Fibroblast of lung (primary cell): ENCODE data around the gene ZNF860.
"Not testable (repeated sequence)": the region's sequence is repeated elsewhere in the genome, so short reads cannot be mapped to it uniquely, and the experiment has no call there.

Source experiments
- CTCF ChIP-seq, 2 donors: IDR thresholded peaks in 1 of 2; conservative IDR thresholded peaks in 1 of 2; 1 replicate in 1 of 2; 2 replicates in 1 of 2; pipeline ENCODE4 v1.5.1; 2011 to 2012; ENCODE audit warnings: low read length in 2 of 2, control low read depth in 1 of 2, inconsistent platforms in 1 of 2, low read depth in 1 of 2, mild to moderate bottlenecking in 1 of 2
- EZH2 ChIP-seq: IDR thresholded peaks from 2 replicates; pipeline ENCODE4 v1.5.1; 2012; ENCODE audit warnings: low read length, control low read depth, mild to moderate bottlenecking; ENCODE audit errors: missing control alignments

DNA sequence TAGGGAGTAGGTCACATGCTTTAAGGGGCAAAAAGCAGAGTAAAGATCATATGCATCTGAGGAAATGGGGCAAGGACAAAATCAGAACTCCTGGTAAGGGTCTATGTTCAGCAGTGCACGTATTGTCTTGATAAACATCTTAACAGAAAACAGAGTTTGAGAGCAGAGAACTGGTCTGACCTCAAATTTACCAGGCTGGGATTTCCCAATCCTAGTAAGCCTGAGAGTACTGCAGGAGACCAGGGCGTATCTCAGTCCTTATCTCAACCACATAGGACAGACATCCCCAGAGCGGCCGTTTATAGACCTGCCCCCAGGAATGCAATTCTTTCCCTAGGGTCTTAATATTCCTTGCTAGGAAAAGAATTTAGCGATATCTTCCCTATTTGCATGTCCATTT, 13.5 kb downstream of the ZNF860 start:
- TF ChIP-seq CTCF (conservative IDR thresholded peaks at IDR 0.05 in 1 of 2, IDR thresholded peaks at IDR 0.05 in 1 of 2; ENCODE audit: low read depth in 1 of 2, low read length in 2 of 2); EZH2: not testable (repeated sequence)
